Kidney epithelial cell (primary cell): ENCODE measurements around the gene LRBA. TPM values are rescaled to one million over a fixed set of nuclear protein-coding genes. Genes with fewer than 3 reads are reported as not detected.

ENCODE experiments used
- DNase-seq: peaks from one replicate; pipeline ENCODE4 v3.0.0-alpha.2; 2010; ENCODE audit warnings: low read depth
- H3K27me3 ChIP-seq: 2 replicates; pipeline ENCODE4 v1.6.0; 2011; ENCODE audit warnings: low read length; ENCODE audit not compliant: control insufficient read depth, insufficient read depth
- H3K36me3 ChIP-seq: 2 replicates; pipeline ENCODE4 v1.5.1; 2011; ENCODE audit warnings: low read length; ENCODE audit not compliant: control insufficient read depth, insufficient read depth
- H3K4me3 ChIP-seq: 2 replicates; pipeline ENCODE4 v1.5.1; 2011; ENCODE audit warnings: low read depth, mild to moderate bottlenecking, control low read depth, low read length
- CTCF ChIP-seq: IDR thresholded peaks from 2 replicates; pipeline ENCODE4 v1.5.1; 2011; ENCODE audit warnings: mild to moderate bottlenecking, moderate library complexity, low read length, control low read depth, inconsistent platforms; ENCODE audit not compliant: insufficient read depth, poor library complexity, severe bottlenecking
- total RNA-seq: library from RNA; depleted of rRNA; stranded (reverse); fragments of >200 nt; gene quantifications from 2 replicates; pipeline ENCODE4 v1.2.3, GENCODE V29; 2015

LRBA gene
- total RNA-seq, 1 donor from 2014 or later = 85.2 TPM

- no peak for TF ChIP-seq CTCF
- no peaks in the 10 kb centered on the region for H3K36me3 ChIP-seq
- DNase-seq = no peak
- H3K4me3 ChIP-seq = no peak overlapping the region
- no peaks in the 10 kb centered on the region for H3K27me3 ChIP-seq
These were observed 62.8 kb downstream of the LRBA start for GRCh38 chr4:150952167-150952845.

- TF ChIP-seq CTCF = no peak
- Histone ChIP-seq H3K36me3 (no peaks in the 10 kb centered on the region), H3K4me3 (no peak overlapping the region), H3K27me3 (no peaks in the 10 kb centered on the region)
- DNase-seq = no peak
These were observed 64.3 kb downstream of the LRBA start for GRCh38 chr4:150950657-150951288.

GRCh38 chr4:150949943-150950342 lies 65.1 kb downstream of the LRBA start:
- no peak for DNase-seq
- Histone ChIP-seq H3K36me3 (no peaks in the 10 kb centered on the region), H3K27me3 (no peaks in the 10 kb centered on the region), H3K4me3 (no peak overlapping the region)
- TF ChIP-seq CTCF = no peak

GRCh38 chr4:150949342-150949741 lies 65.7 kb downstream of the LRBA start:
- no peak for DNase-seq
- no peak overlapping the region for H3K4me3 ChIP-seq
- TF ChIP-seq CTCF = no peak
- H3K27me3 ChIP-seq = no peaks in the 10 kb centered on the region
- H3K36me3 ChIP-seq = no peaks in the 10 kb centered on the region

GRCh38 chr4:150948710-150949109 lies 66.4 kb downstream of the LRBA start:
- Histone ChIP-seq H3K36me3 (no peaks in the 10 kb centered on the region), H3K27me3 (no peaks in the 10 kb centered on the region), H3K4me3 (no peak overlapping the region)
- no peak for TF ChIP-seq CTCF
- DNase-seq = no peak

- H3K27me3 ChIP-seq = no peaks in the 10 kb centered on the region
- no peaks in the 10 kb centered on the region for H3K36me3 ChIP-seq
- DNase-seq = no peak
- no peak overlapping the region for H3K4me3 ChIP-seq
- TF ChIP-seq CTCF = no peak
These were observed 67.0 kb downstream of the LRBA start for GRCh38 chr4:150948074-150948473.
